Measurements from ENCODE around the gene PTF1A. TPM values are rescaled to one million over a fixed set of nuclear protein-coding genes. Genes with fewer than 3 reads are reported as not detected.

PTF1A gene
- total and polyA plus RNA-seq, 2 of the 4 experiments (the other 2 are of a cell fraction): not detected

GRCh38 chr10:23194471-23194965 is 2.4 kb downstream of the PTF1A start (continued):
- TF ChIP-seq CTCF (conservative IDR thresholded peaks at IDR 0.05; ENCODE audit: low read depth, low read length) (no peak), MAFK (IDR thresholded peaks at IDR 0.05; ENCODE audit: low read depth, low read length) (no peak)

- Histone ChIP-seq H3K79me1 (ENCODE audit: low read depth in 1 of 2, low read length in 2 of 2) (no peaks in the 10 kb centered on the region), H3K36me3 (ENCODE audit: control insufficient read depth, insufficient read depth, low read length) (no peaks in the 10 kb centered on the region), H2AK5ac (ENCODE audit: low read depth, low read length) (no peak overlapping the region), H4K91ac (ENCODE audit: insufficient read depth, low read depth, low read length) (no peak overlapping the region), H2BK5ac (ENCODE audit: low read depth, low read length, poor library complexity, severe bottlenecking) (no peak overlapping the region), H2AK9ac (replicated peaks; ENCODE audit: low read depth, low read length, poor library complexity) (no peak overlapping the region), H3K4me3 (ENCODE audit: insufficient read depth, low read depth, low read length) (no peak overlapping the region), H3K23ac (ENCODE audit: low read depth, low read length) (no peak overlapping the region), H2BK120ac (ENCODE audit: low read depth, low read length) (no peak overlapping the region), H3K9ac (ENCODE audit: low read depth, low read length) (no peak overlapping the region), H4K20me1 (ENCODE audit: insufficient read depth, low read length) (no peaks in the 10 kb centered on the region), H3K14ac (replicated peaks; ENCODE audit: low read depth, low read length) (no peak overlapping the region), H3K27me3 (ENCODE audit: control insufficient read depth, insufficient read depth, low read length) (peaks cover 74% of the 10 kb centered on the region), H2BK15ac (ENCODE audit: low read depth, low read length) (no peak overlapping the region), H3K4ac (ENCODE audit: low read depth, low read length) (no peak overlapping the region), H3K4me1 (ENCODE audit: control insufficient read depth, insufficient read depth, low read length) (no peaks in the 10 kb centered on the region), H3K9me1 (ENCODE audit: insufficient read depth, low read length) (no peaks in the 10 kb centered on the region), H3K9me3 (ENCODE audit: control insufficient read depth, insufficient read depth, low read length) (peaks cover 4% of the 10 kb centered on the region; the same call in 1 of the 2 replicates), H3K4me2 (ENCODE audit: low read depth, low read length) (no peak overlapping the region), H2AFZ (replicated peaks; ENCODE audit: low read length, poor library complexity) (no peak overlapping the region), H3K27ac (ENCODE audit: insufficient read depth, low read length) (no peak overlapping the region), H2BK20ac (ENCODE audit: low read depth, low read length) (no peak overlapping the region), H3K18ac (ENCODE audit: low read depth, low read length) (no peak overlapping the region), H3K56ac (ENCODE audit: extremely low read depth, insufficient read depth, low read length) (no peak overlapping the region), H4K8ac (ENCODE audit: low read depth in 2 of 2, low read length in 2 of 2) (no peak overlapping the region), H4K5ac (ENCODE audit: low read depth, low read length) (no peak overlapping the region)
- WGBS, 2 experiments (ENCODE audit: extremely low coverage in 2 of 2, insufficient read length in 1 of 2): 3% methylated on average over 36 of the region's 70 CpGs; no CpG with 5 or more reads in 1 of the 2 experiments
- intact Hi-C loops (cut with micrococcal nuclease) (no loop called here), dilution Hi-C loops (cut with HindIII; ENCODE audit: low sequenced_read_pairs, unreplicated experiment) (no loop called here), in situ Hi-C loops (cut with MboI; ENCODE audit: low sequenced_read_pairs) (no loop called here)
- CTCF ChIA-PET: no interaction called here
- BruUV-seq (replicated peaks): no TSS peak
- no peak; the same call in 1 of the 2 replicates for ATAC-seq (ENCODE audit: low read depth)
- DNase-seq: no peak
- POLR2A ChIA-PET (ENCODE audit: unreplicated experiment): no interaction called here
- no peak for TF ChIP-seq MAFK (IDR thresholded peaks at IDR 0.05; ENCODE audit: low read depth, low read length)
- TF ChIP-seq NFE2L2 (IDR thresholded peaks at IDR 0.05; ENCODE audit: low read depth, low read length): no peak
- TF ChIP-seq USF2 (IDR thresholded peaks at IDR 0.05; ENCODE audit: low read depth, low read length): no peak
- no peak for TF ChIP-seq CEBPB (IDR thresholded peaks at IDR 0.05; ENCODE audit: low read depth, low read length)
- no peak for TF ChIP-seq RFX5 (IDR thresholded peaks at IDR 0.05; ENCODE audit: low read depth, low read length)
- TF ChIP-seq BHLHE40 (IDR thresholded peaks at IDR 0.05; ENCODE audit: low read depth, low read length): no peak
- TF ChIP-seq FOS (IDR thresholded peaks at IDR 0.05; ENCODE audit: low read depth, low read length): no peak
- TF ChIP-seq RCOR1 (IDR thresholded peaks at IDR 0.05; ENCODE audit: insufficient replicate concordance, low read length): no peak
- TF ChIP-seq CTCF (conservative IDR thresholded peaks at IDR 0.05; ENCODE audit: low read depth, low read length): no peak
- no peak for TF ChIP-seq MXI1 (IDR thresholded peaks at IDR 0.05; ENCODE audit: borderline replicate concordance, low read depth, low read length)
Measured at GRCh38 chr10:23194966-23195845, 3.1 kb downstream of the PTF1A start.

All from IMR-90 (cell line).